Panc1 (cell line): Measurements from ENCODE around the gene MGMT. TPM values are rescaled to one million over a fixed set of nuclear protein-coding genes. Genes with fewer than 3 reads are reported as not detected.

Experiments
- ATAC-seq: fragments of 200-7000 bp; cut with Tn5 transposase; 2 replicates; pipeline ENCODE4 v1.9.1; 2020; ENCODE audit warnings: mild to moderate bottlenecking, moderate library complexity
- BruUV-seq: library from RNA; stranded (reverse); fragments of 400-500 nt; replicated peaks from 2 replicates; lab custom pipeline; 2021; lab: Mats Ljungman, UMichigan
- CTCF ChIA-PET: fragments of 300-600 bp; sonication (Branson Sonifier 250); formaldehyde crosslinking; loops from one replicate; lab custom pipeline; 2022; ENCODE audit warnings: antibody characterized with exemption; lab: Charles Lee
- POLR2A ChIA-PET: fragments of 300-600 bp; sonication (Branson Sonifier 250); formaldehyde crosslinking; loops from one replicate; lab custom pipeline; 2022; ENCODE audit warnings: antibody characterized with exemption; lab: Charles Lee
- DNase-seq: peaks from one replicate; pipeline ENCODE4 v3.0.0-alpha.2; 2010; ENCODE audit warnings: low read depth, low spot score
- H3K27ac ChIP-seq: 2 replicates; pipeline ENCODE4 v1.5.1; 2011; ENCODE audit warnings: mild to moderate bottlenecking, low read length, inconsistent platforms
- H3K27me3 ChIP-seq: fragments of 200-500 bp; sonication (Bioruptor generic); 2 replicates; pipeline ENCODE4 v1.6.0; 2014; ENCODE audit warnings: low read length, inconsistent platforms; ENCODE audit not compliant: control insufficient read depth, insufficient read depth
- H3K36me3 ChIP-seq: fragments of 200-500 bp; sonication (Bioruptor generic); 2 replicates; pipeline ENCODE4 v1.5.1; 2014; ENCODE audit warnings: inconsistent platforms, mild to moderate bottlenecking, low read length, moderate library complexity; ENCODE audit not compliant: control insufficient read depth, insufficient read depth
- H3K4me1 ChIP-seq: 2 replicates; pipeline ENCODE4 v1.5.1; 2011; ENCODE audit warnings: inconsistent platforms, mild to moderate bottlenecking, low read length, moderate library complexity; ENCODE audit not compliant: control insufficient read depth, insufficient read depth
- H3K4me3 ChIP-seq, 2 experiments: 2 replicates each; pipeline ENCODE4 v1.5.1; 2011 to 2012; ENCODE audit warnings: low read depth in 2 of 2, low read length in 2 of 2, mild to moderate bottlenecking in 2 of 2, inconsistent platforms in 1 of 2, moderate library complexity in 1 of 2
- H3K9me3 ChIP-seq: fragments of 200-500 bp; sonication (Bioruptor generic); 2 replicates; pipeline ENCODE4 v1.5.1; 2014; ENCODE audit warnings: low read depth, mild to moderate bottlenecking, inconsistent platforms, low read length, moderate library complexity; ENCODE audit not compliant: control insufficient read depth, insufficient read depth
- CTCF ChIP-seq: fragments of 450-650 bp; IDR thresholded peaks from 2 replicates; pipeline ENCODE4 v1.5.1; 2017; ENCODE audit warnings: mild to moderate bottlenecking
- POLR2AphosphoS5 ChIP-seq: IDR thresholded peaks from 2 replicates; pipeline ENCODE4 v1.6.1; 2012; ENCODE audit warnings: mild to moderate bottlenecking, low read depth, low read length, moderate library complexity
- REST ChIP-seq, 2 experiments: IDR thresholded peaks; 2 replicates each; pipeline ENCODE4 v1.6.1; 2011 to 2012; ENCODE audit warnings: low read depth in 2 of 2, control low read depth in 1 of 2, low read length in 1 of 2, mild to moderate bottlenecking in 1 of 2, moderate library complexity in 1 of 2; ENCODE audit not compliant: insufficient read depth in 1 of 2
- SIN3A ChIP-seq: IDR thresholded peaks from 2 replicates; pipeline ENCODE4 v1.6.1; 2012; ENCODE audit warnings: low read depth, mild to moderate bottlenecking, low read length, moderate library complexity, borderline replicate concordance; ENCODE audit not compliant: insufficient read depth
- TCF7L2 ChIP-seq: IDR thresholded peaks from 2 replicates; pipeline ENCODE4 v1.6.1; 2011; ENCODE audit warnings: mild to moderate bottlenecking, low read depth, low read length, inconsistent platforms
- in situ Hi-C: cut with HindIII; loops from 2 replicates; pipeline ENCODE4 v1.10.0; 2016; ENCODE audit warnings: low sequenced_read_pairs, low pct_unique_long_range_greater_than_20kb
- intact Hi-C: fragments of 100-400 bp; cut with micrococcal nuclease; formaldehyde crosslinking; loops from one replicate; pipeline ENCODE4 v1.10.0; 2022; ENCODE audit not compliant: unreplicated experiment
- total RNA-seq: library from RNA; stranded (reverse); gene quantifications from one replicate; pipeline ENCODE4 v1.2.1, GENCODE V29; 2021; ENCODE audit not compliant: unreplicated experiment

The MGMT gene
- total RNA-seq, 1 experiment from 2014 or later = 27.3 TPM

- CTCF ChIA-PET = no interaction called here
- no peak for TF ChIP-seq SIN3A
- no peak for TF ChIP-seq POLR2AphosphoS5
- TF ChIP-seq REST (IDR thresholded peaks at IDR 0.05; ENCODE audit: insufficient read depth in 1 of 2, low read depth in 2 of 2, low read length in 1 of 2) = no peak
- no peak for TF ChIP-seq TCF7L2
- no peak for TF ChIP-seq CTCF
- H3K27ac ChIP-seq = no peak overlapping the region
- no peaks in the 10 kb centered on the region for H3K36me3 ChIP-seq
- H3K27me3 ChIP-seq = no peaks in the 10 kb centered on the region
- no peaks in the 10 kb centered on the region for H3K4me1 ChIP-seq
- H3K4me3 ChIP-seq = no peak overlapping the region
- H3K9me3 ChIP-seq = no peaks in the 10 kb centered on the region
- in situ Hi-C loops (no loop called here), intact Hi-C loops (no loop called here)
- DNase-seq = no peak
- POLR2A ChIA-PET = no interaction called here
- BruUV-seq = no TSS peak
- no peak for ATAC-seq
These were observed 175.4 kb downstream of the MGMT start for GRCh38 chr10:129642427-129642826.

GRCh38 chr10:129643266-129643665 is 176.2 kb downstream of the MGMT start:
- CTCF ChIA-PET = no interaction called here
- Histone ChIP-seq H3K27ac (no peak overlapping the region), H3K4me1 (no peaks in the 10 kb centered on the region), H3K9me3 (no peaks in the 10 kb centered on the region), H3K27me3 (no peaks in the 10 kb centered on the region), H3K36me3 (no peaks in the 10 kb centered on the region), H3K4me3 (no peak overlapping the region)
- POLR2A ChIA-PET = no interaction called here
- BruUV-seq = no TSS peak
- DNase-seq (no peak), ATAC-seq (no peak)
- TF ChIP-seq TCF7L2 = no peak
- no peak for TF ChIP-seq CTCF
- no peak for TF ChIP-seq SIN3A
- no peak for TF ChIP-seq POLR2AphosphoS5
- TF ChIP-seq REST (IDR thresholded peaks at IDR 0.05; ENCODE audit: insufficient read depth in 1 of 2, low read depth in 2 of 2, low read length in 1 of 2) = no peak
- intact Hi-C loops = no loop called here
- in situ Hi-C loops = no loop called here
